Astrocyte (in vitro differentiated cells and primary cell): Measurements from ENCODE around the gene EPHA2. TPM values are rescaled to one million over a fixed set of nuclear protein-coding genes. Genes with fewer than 3 reads are reported as not detected.

ENCODE experiments used
- DNase-seq: peaks from one replicate; pipeline ENCODE4 v3.0.0-alpha.2; 2010; ENCODE audit warnings: low read depth
- FAIRE-seq: peaks from 2 replicates; lab custom pipeline; 2011; peaks lifted over from hg19 to GRCh38; lab: Jason Lieb, UNC
- H2AFZ ChIP-seq: 2 replicates; pipeline ENCODE4 v1.6.0; 2012; ENCODE audit warnings: low read depth, low read length, inconsistent platforms
- H3K27ac ChIP-seq: 2 replicates; pipeline ENCODE4 v1.5.1; 2011; ENCODE audit warnings: low read depth, low read length, inconsistent platforms
- H3K27me3 ChIP-seq: 2 replicates; pipeline ENCODE4 v1.6.0; 2011; ENCODE audit warnings: low read length, inconsistent platforms; ENCODE audit not compliant: insufficient read depth
- H3K36me3 ChIP-seq: 2 replicates; pipeline ENCODE4 v1.5.1; 2011; ENCODE audit warnings: low read length, inconsistent platforms; ENCODE audit not compliant: insufficient read depth
- H3K4me1 ChIP-seq: 2 replicates; pipeline ENCODE4 v1.5.1; 2011; ENCODE audit warnings: low read length, inconsistent platforms; ENCODE audit not compliant: insufficient read depth
- H3K4me2 ChIP-seq: 2 replicates; pipeline ENCODE4 v1.6.0; 2012; ENCODE audit warnings: low read length, inconsistent platforms
- H3K4me3 ChIP-seq: 2 replicates; pipeline ENCODE4 v1.5.1; 2011; ENCODE audit warnings: low read depth, mild to moderate bottlenecking, low read length, inconsistent platforms; ENCODE audit not compliant: insufficient read depth
- H3K79me2 ChIP-seq: 2 replicates; pipeline ENCODE4 v1.6.0; 2012; ENCODE audit warnings: mild to moderate bottlenecking, low read length, inconsistent platforms; ENCODE audit not compliant: insufficient read depth
- H3K9ac ChIP-seq: 2 replicates; pipeline ENCODE4 v1.6.0; 2012; ENCODE audit warnings: mild to moderate bottlenecking, low read length, inconsistent platforms
- H3K9me3 ChIP-seq: 2 replicates; pipeline ENCODE4 v1.5.1; 2012; ENCODE audit warnings: low read depth, mild to moderate bottlenecking, low read length, inconsistent platforms; ENCODE audit not compliant: insufficient read depth
- H4K20me1 ChIP-seq: 2 replicates; pipeline ENCODE4 v1.6.0; 2012; ENCODE audit warnings: low read length, inconsistent platforms; ENCODE audit not compliant: insufficient read depth
- H3K27ac Mint-ChIP-seq: one replicate; pipeline ENCODE4 v1.8.0; 2021; ENCODE audit warnings: mild to moderate bottlenecking, mixed read lengths; ENCODE audit not compliant: unreplicated experiment
- H3K27me3 Mint-ChIP-seq: one replicate; pipeline ENCODE4 v1.8.0; 2021; ENCODE audit warnings: low read depth, mixed read lengths; ENCODE audit not compliant: unreplicated experiment
- H3K36me3 Mint-ChIP-seq: one replicate; pipeline ENCODE4 v1.8.0; 2021; ENCODE audit warnings: low read depth, mixed read lengths; ENCODE audit not compliant: unreplicated experiment
- H3K4me1 Mint-ChIP-seq: one replicate; pipeline ENCODE4 v1.8.0; 2021; ENCODE audit warnings: low read depth, mixed read lengths; ENCODE audit not compliant: unreplicated experiment
- H3K4me3 Mint-ChIP-seq: one replicate; pipeline ENCODE4 v1.8.0; 2021; ENCODE audit warnings: mild to moderate bottlenecking, moderate library complexity, mixed read lengths; ENCODE audit not compliant: unreplicated experiment
- H3K9me3 Mint-ChIP-seq: one replicate; pipeline ENCODE4 v1.8.0; 2021; ENCODE audit warnings: mild to moderate bottlenecking, mixed read lengths; ENCODE audit not compliant: unreplicated experiment
- EZH2 ChIP-seq: IDR thresholded peaks from 2 replicates; pipeline ENCODE4 v1.6.1; 2012; ENCODE audit warnings: mild to moderate bottlenecking, low read length, inconsistent platforms; ENCODE audit not compliant: insufficient read depth
- total RNA-seq: library from RNA; stranded (reverse); gene quantifications from 2 replicates; pipeline ENCODE4 v1.2.1, GENCODE V29; 2021
- TF ChIP-seq, protein P1 (sequence below): IDR thresholded peaks from 2 replicates; pipeline ENCODE4 v1.5.1; 2011; ENCODE audit warnings: low read depth, mild to moderate bottlenecking, inconsistent platforms, low read length, moderate library complexity; ENCODE audit not compliant: insufficient read depth

EPHA2 gene
- total RNA-seq, 1 donor from 2014 or later: 140 TPM

DNA sequence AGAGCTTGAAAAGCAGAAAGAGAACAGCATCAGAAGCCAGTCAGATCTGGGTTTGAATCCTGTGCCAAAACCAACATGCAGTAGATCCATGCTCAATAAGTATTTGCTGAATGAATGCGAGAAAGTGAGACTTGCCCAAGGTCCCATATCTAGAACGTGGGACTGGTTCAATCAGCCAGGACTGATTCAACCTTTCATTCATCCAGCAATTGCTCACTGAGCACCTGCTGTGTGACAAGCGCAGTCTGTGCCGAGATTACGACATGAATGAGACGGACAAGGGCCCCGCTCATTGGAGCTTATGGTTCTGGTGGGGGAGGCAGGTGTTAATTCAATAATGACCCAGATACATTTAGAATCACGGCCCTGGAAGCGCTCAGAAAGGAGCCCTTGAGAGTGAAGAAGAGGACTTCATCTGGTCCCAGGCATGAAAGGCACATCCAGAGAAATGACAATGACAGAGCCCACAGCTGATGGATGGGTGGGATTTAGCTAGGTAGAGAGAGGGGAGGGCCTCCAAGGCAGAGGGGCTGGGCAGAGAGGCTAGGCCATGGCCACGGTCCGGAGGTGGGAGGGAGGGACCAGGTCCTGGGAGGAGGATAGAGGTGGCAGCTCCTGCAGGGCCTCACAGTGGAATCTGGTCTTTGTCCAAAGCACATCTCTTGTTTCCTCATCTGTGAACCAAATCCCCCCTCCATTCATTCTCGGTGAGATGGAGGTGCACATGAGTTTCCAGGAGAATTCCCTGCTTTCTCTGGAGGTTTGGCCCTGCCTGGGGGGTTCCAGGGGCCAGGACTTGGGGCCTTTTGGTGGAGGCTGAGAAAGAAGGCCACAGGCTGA, 78.2 kb downstream of the EPHA2 start:
- no peak for FAIRE-seq
- Mint-ChIP-seq H3K4me3 (no peak overlapping the region), H3K27ac (peak overlapping the region; percentile 28)

DNA sequence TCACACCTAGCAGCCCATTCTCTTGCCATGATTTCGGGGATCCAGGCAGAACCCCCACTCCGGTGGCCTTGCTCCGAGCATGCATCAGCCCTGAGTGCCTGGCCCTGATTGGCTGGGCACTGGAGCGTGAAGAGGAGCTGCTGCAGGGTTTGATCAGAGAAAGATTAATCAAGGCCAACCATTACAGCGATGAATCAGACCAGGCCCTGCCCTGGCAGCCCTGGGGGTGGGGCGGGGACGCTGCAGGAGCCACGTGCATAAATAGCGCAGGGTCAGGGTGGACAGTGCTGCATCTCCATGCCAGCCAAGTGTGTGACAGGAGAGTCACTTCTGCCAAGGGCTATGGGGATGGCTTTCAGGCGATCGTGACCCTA, 79.0 kb downstream of the EPHA2 start:
- H3K9me3 ChIP-seq: no peaks in the 10 kb centered on the region
- peaks cover 28% of the 10 kb centered on the region for H3K27me3 Mint-ChIP-seq
- H3K4me2 ChIP-seq: peak overlapping the region; percentile 48
- no peak for TF ChIP-seq EZH2
- TF ChIP-seq, protein P1, sequence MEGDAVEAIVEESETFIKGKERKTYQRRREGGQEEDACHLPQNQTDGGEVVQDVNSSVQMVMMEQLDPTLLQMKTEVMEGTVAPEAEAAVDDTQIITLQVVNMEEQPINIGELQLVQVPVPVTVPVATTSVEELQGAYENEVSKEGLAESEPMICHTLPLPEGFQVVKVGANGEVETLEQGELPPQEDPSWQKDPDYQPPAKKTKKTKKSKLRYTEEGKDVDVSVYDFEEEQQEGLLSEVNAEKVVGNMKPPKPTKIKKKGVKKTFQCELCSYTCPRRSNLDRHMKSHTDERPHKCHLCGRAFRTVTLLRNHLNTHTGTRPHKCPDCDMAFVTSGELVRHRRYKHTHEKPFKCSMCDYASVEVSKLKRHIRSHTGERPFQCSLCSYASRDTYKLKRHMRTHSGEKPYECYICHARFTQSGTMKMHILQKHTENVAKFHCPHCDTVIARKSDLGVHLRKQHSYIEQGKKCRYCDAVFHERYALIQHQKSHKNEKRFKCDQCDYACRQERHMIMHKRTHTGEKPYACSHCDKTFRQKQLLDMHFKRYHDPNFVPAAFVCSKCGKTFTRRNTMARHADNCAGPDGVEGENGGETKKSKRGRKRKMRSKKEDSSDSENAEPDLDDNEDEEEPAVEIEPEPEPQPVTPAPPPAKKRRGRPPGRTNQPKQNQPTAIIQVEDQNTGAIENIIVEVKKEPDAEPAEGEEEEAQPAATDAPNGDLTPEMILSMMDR: no peak
- no peaks in the 10 kb centered on the region for H3K27me3 ChIP-seq
- peak overlapping the region; percentile 26 for H2AFZ ChIP-seq
- H4K20me1 ChIP-seq: no peaks in the 10 kb centered on the region
- no peak overlapping the region for H3K4me3 Mint-ChIP-seq
- H3K27ac Mint-ChIP-seq: no peak overlapping the region
- peaks cover 5% of the 10 kb centered on the region for H3K4me1 Mint-ChIP-seq
- DNase-seq: peak; percentile 67
- H3K79me2 ChIP-seq: no peaks in the 10 kb centered on the region
- H3K36me3 ChIP-seq: no peaks in the 10 kb centered on the region
- H3K27ac ChIP-seq: peak overlapping the region; percentile 80
- no peak overlapping the region for H3K4me3 ChIP-seq
- peak overlapping the region; percentile 65 for H3K9ac ChIP-seq
- peaks cover 35% of the 10 kb centered on the region for H3K4me1 ChIP-seq
- FAIRE-seq: no peak
- H3K9me3 Mint-ChIP-seq: no peaks in the 10 kb centered on the region
- no peaks in the 10 kb centered on the region for H3K36me3 Mint-ChIP-seq

More for the DNA sequence above, 78.2 kb downstream of the EPHA2 start:
- peaks cover 35% of the 10 kb centered on the region for H3K4me1 ChIP-seq
- no peaks in the 10 kb centered on the region for H3K9me3 ChIP-seq
- no peaks in the 10 kb centered on the region for H3K36me3 Mint-ChIP-seq
- no peaks in the 10 kb centered on the region for H3K36me3 ChIP-seq
- H2AFZ ChIP-seq: no peak overlapping the region
- peak; percentile 13 for DNase-seq
- H3K27me3 ChIP-seq: no peaks in the 10 kb centered on the region
- H3K4me2 ChIP-seq: peak overlapping the region; percentile 48
- H3K9me3 Mint-ChIP-seq: no peaks in the 10 kb centered on the region
- H4K20me1 ChIP-seq: no peaks in the 10 kb centered on the region
- no peak overlapping the region for H3K9ac ChIP-seq
- TF ChIP-seq EZH2: no peak
- TF ChIP-seq, protein P1: no peak
- no peak overlapping the region for H3K27ac ChIP-seq
- H3K27me3 Mint-ChIP-seq: peaks cover 25% of the 10 kb centered on the region
- peaks cover 5% of the 10 kb centered on the region for H3K4me1 Mint-ChIP-seq
- H3K4me3 ChIP-seq: no peak overlapping the region
- no peaks in the 10 kb centered on the region for H3K79me2 ChIP-seq
